Sigmoid colon (tissue), 4 donors: Measurements from ENCODE around the gene EEPD1.

Source experiments
- CTCF ChIP-seq, 4 experiments: fragments of 450-650 bp in 3 of 4; fragments of 200-600 bp in 1 of 4; IDR thresholded peaks; one replicate each; pipeline ENCODE4 v1.5.1; 2016 to 2019; ENCODE audit warnings: antibody characterized with exemption in 4 of 4, mild to moderate bottlenecking in 3 of 4, moderate library complexity in 2 of 4
- EP300 ChIP-seq, 4 donors: sonication (generic); formaldehyde crosslinking; IDR thresholded peaks; one replicate each; pipeline ENCODE4 v1.6.1; 2017; ENCODE audit warnings: antibody characterized with exemption in 4 of 4
- POLR2A ChIP-seq, 2 donors: fragments of 450-650 bp; IDR thresholded peaks; one replicate each; pipeline ENCODE4 v1.6.1; 2016; ENCODE audit warnings: antibody characterized with exemption in 2 of 2, mild to moderate bottlenecking in 2 of 2, moderate library complexity in 2 of 2
- POLR2AphosphoS5 ChIP-seq, 4 donors: sonication (generic); formaldehyde crosslinking; IDR thresholded peaks; one replicate each; pipeline ENCODE4 v1.6.1; 2017; ENCODE audit warnings: antibody characterized with exemption in 4 of 4

DNA sequence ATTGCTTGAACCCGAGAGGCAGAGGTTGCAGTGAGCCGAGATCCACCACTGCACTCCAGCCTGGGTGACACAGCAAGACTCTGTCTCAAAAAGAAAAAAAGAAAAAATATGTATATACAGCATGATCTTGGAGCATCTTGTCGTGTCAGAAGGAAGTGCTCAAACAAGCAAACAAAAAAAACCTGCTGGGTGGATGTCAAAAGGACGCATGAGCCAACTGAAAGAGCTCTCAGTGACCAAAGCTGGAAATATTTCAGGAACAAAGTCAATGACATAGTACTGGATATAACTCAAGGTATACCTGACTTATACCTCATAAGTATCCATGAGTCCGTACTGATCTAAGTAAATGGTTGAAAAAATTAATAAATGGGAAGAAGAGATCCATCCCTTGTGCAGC is 142.0 kb downstream of the EEPD1 start:
- TF ChIP-seq POLR2A (IDR thresholded peaks at IDR 0.05) (no peak), CTCF (IDR thresholded peaks at IDR 0.05) (no peak), EP300 (IDR thresholded peaks at IDR 0.05) (no peak), POLR2AphosphoS5 (IDR thresholded peaks at IDR 0.05) (no peak)
